Subcutaneous abdominal adipose tissue (tissue), 5 donors: ENCODE results near the gene CCPG1.

Experiments used
- H3K27ac ChIP-seq: one replicate; pipeline ENCODE4 v1.7.0; 2013; ENCODE audit warnings: low read depth, mild to moderate bottlenecking, inconsistent platforms, low read length, moderate library complexity
- H3K27me3 ChIP-seq, 5 donors: one replicate each; pipeline ENCODE4 v1.7.0; 2013; ENCODE audit warnings: low read length in 5 of 5, inconsistent platforms in 1 of 5; ENCODE audit not compliant: control insufficient read depth in 5 of 5, insufficient read depth in 4 of 5
- H3K36me3 ChIP-seq, 5 donors: one replicate each; pipeline ENCODE4 v1.7.0; 2013; ENCODE audit warnings: low read length in 5 of 5; ENCODE audit not compliant: control insufficient read depth in 5 of 5, insufficient read depth in 5 of 5
- H3K4me1 ChIP-seq, 5 donors: one replicate each; pipeline ENCODE4 v1.7.0; 2013; ENCODE audit warnings: low read length in 5 of 5, mild to moderate bottlenecking in 3 of 5, moderate library complexity in 1 of 5; ENCODE audit not compliant: control insufficient read depth in 5 of 5, insufficient read depth in 5 of 5
- H3K4me3 ChIP-seq, 5 donors: one replicate each; pipeline ENCODE4 v1.7.0; 2013; ENCODE audit warnings: low read length in 5 of 5, low read depth in 1 of 5
- H3K9ac ChIP-seq, 5 donors: one replicate each; pipeline ENCODE4 v1.7.0; 2013; ENCODE audit warnings: low read length in 5 of 5, mild to moderate bottlenecking in 4 of 5, moderate library complexity in 3 of 5
- H3K9me3 ChIP-seq, 5 donors: one replicate each; pipeline ENCODE4 v1.7.0; 2013; ENCODE audit warnings: low read length in 5 of 5; ENCODE audit not compliant: control insufficient read depth in 5 of 5
- donor health status: healthy.
- donor health status: healthy.
- donor health status: healthy.
- donor health status: healthy.
- donor health status: healthy.

Gene CCPG1

DNA sequence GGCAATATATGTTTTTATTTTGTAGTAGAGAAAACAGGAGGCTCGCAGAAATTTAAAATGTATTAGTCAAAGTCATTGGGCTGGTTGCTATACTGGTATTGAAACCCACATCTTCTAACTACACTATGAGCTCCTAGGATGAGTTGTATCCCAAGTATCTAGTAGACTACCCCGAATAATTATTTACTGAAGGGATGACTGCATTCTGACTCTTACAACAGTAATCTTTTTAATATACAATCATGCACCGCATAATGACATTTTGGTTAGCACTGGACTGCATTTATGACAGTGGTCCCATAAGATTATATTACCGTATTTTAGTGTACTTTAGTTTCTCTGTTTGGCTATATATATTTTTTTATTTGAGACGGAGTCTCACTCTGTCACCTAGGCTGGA lies 73.8 kb downstream of the CCPG1 start:
- H3K27ac ChIP-seq: no peak overlapping the region

GRCh38 chr15:55327387-55327786 lies 80.8 kb downstream of the CCPG1 start:
- H3K36me3 ChIP-seq: peaks cover 12 to 27% (median 18%) of the 10 kb centered on the region in 5 donors
- H3K27ac ChIP-seq: no peak overlapping the region
- H3K4me3 ChIP-seq: no peak overlapping the region
- no peak overlapping the region for H3K9ac ChIP-seq
- H3K27me3 ChIP-seq: no peaks in the 10 kb centered on the region
- H3K4me1 ChIP-seq: no peaks in the 10 kb centered on the region
- no peaks in the 10 kb centered on the region for H3K9me3 ChIP-seq

More for the DNA sequence above, 73.8 kb downstream of the CCPG1 start:
- Histone ChIP-seq H3K4me3 (no peak overlapping the region), H3K9me3 (no peaks in the 10 kb centered on the region), H3K9ac (no peak overlapping the region), H3K27me3 (no peaks in the 10 kb centered on the region), H3K36me3 (peaks cover 19 to 69% (median 48%) of the 10 kb centered on the region in 5 donors), H3K4me1 (no peaks in the 10 kb centered on the region)

- H3K4me1 ChIP-seq: peaks cover 0 to 23% (median 19%) of the 10 kb centered on the region in 5 donors
- H3K9ac ChIP-seq: no peak overlapping the region
- peaks cover 0 to 8% (median 0%) of the 10 kb centered on the region in 5 donors for H3K36me3 ChIP-seq
- no peak overlapping the region for H3K4me3 ChIP-seq
- no peaks in the 10 kb centered on the region for H3K27me3 ChIP-seq
- no peaks in the 10 kb centered on the region for H3K9me3 ChIP-seq
- H3K27ac ChIP-seq: no peak overlapping the region
These were observed 85.7 kb downstream of the CCPG1 start for GRCh38 chr15:55322467-55322866.

- Histone ChIP-seq H3K36me3 (peaks cover 0 to 7% (median 0%) of the 10 kb centered on the region in 5 donors), H3K27me3 (no peaks in the 10 kb centered on the region), H3K27ac (no peak overlapping the region), H3K9ac (no peak overlapping the region), H3K9me3 (no peaks in the 10 kb centered on the region), H3K4me1 (peaks cover 0 to 25% (median 22%) of the 10 kb centered on the region in 5 donors), H3K4me3 (no peak overlapping the region)
These were observed 87.2 kb downstream of the CCPG1 start for GRCh38 chr15:55320963-55321362.

- peak overlapping the region in 4 of 5 donors; percentile 85 to 99 (median 96) for H3K4me3 ChIP-seq
- H3K27me3 ChIP-seq: no peaks in the 10 kb centered on the region
- no peak overlapping the region for H3K27ac ChIP-seq
- no peaks in the 10 kb centered on the region for H3K9me3 ChIP-seq
- peaks cover 0 to 7% (median 0%) of the 10 kb centered on the region in 5 donors for H3K36me3 ChIP-seq
- peak overlapping the region in 2 of 5 donors; percentile 35 to 39 for H3K9ac ChIP-seq
- peaks cover 0 to 25% (median 22%) of the 10 kb centered on the region in 5 donors for H3K4me1 ChIP-seq
These were observed 88.0 kb downstream of the CCPG1 start for GRCh38 chr15:55320238-55320550.

GRCh38 chr15:55319537-55320237 lies 88.5 kb downstream of the CCPG1 start:
- peak overlapping the region; percentile 85 to 99 (median 98) for H3K4me3 ChIP-seq
- H3K27me3 ChIP-seq: no peaks in the 10 kb centered on the region
- peak overlapping the region; percentile 38 to 100 (median 99) for H3K9ac ChIP-seq
- H3K36me3 ChIP-seq: peaks cover 0 to 6% (median 0%) of the 10 kb centered on the region in 5 donors
- H3K4me1 ChIP-seq: peaks cover 0 to 25% (median 22%) of the 10 kb centered on the region in 5 donors
- H3K27ac ChIP-seq: peak overlapping the region; percentile 96
- H3K9me3 ChIP-seq: no peaks in the 10 kb centered on the region

DNA sequence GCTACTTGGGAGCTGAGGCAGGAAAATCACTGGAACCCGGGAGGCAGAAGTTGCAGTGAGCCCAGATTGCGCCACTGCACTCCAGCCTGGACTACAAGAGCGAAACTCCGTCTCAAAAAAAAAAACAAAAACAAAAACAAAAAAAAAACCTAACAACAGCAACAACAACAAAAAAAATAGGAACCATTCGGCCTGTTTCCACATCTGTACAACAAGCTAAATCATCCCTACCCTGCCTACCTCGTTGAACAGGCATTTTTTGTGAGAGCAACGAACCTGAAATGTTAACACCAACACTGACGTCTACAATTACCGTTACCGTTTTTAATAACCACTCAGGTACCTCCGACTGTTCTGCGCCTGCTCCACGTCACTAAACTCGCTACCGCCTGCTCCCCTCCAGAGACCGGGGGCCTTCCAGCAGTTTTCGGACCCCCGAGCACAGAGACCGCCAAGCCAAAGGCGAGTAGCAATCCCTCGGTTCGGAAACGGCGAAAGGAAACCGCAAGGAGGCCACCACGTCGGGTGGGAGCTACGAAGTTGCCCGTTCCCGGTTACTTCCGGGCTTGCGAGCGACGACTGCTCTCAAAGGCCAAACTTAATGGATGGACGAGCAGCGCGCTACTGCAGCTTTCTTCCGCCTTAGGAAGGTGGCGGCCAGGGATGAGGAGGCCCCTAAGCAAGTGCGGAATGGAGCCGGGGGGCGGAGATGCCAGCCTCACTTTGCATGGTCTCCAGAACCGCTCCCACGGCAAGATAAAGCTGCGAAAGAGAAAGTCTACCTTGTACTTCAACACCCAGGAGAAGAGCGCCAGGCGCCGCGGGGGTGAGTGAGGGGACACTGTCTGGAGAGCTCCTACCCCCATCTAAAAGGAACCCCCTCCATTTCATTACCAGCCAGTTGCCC lies 89.3 kb downstream of the CCPG1 start, which contains the start of the genes PIGB and PIGBOS1:
PIGB (plus strand) TSS at position 635 of the 907 bp plus-strand sequence; CDS start at position 664, 29 bp downstream.
PIGBOS1 (minus strand) TSS at position 536 of the 907 bp plus-strand sequence. CDS start 1,331 bp downstream, outside the sequence.
- Histone ChIP-seq H3K27me3 (no peaks in the 10 kb centered on the region), H3K9ac (peak within 1 kb of the TSS; percentile 89 to 100 (median 99)), H3K9me3 (no peaks in the 10 kb centered on the region), H3K27ac (peak within 1 kb of the TSS; percentile 96), H3K4me3 (peak within 1 kb of the TSS; percentile 85 to 99 (median 98)), H3K36me3 (no peaks in the 10 kb centered on the region), H3K4me1 (peaks cover 0 to 25% (median 22%) of the 10 kb centered on the region in 5 donors)
